Stimulated activated CD8-positive, alpha-beta memory T cell treated with anti-CD3 and anti-CD28 coated beads, Interleukin-12 subunit alpha, Interleukin-12 subunit beta, amount 100 ng/mL, for 24 hours (primary cell): ENCODE data around the gene PRR3.

Experiments used
- DNase-seq: peaks from one replicate; pipeline ENCODE4 v3.0.0-alpha.2; 2020; ENCODE audit errors: extremely low read depth

The PRR3 gene

GRCh38 chr6:30537931-30538330 lies 19.2 kb upstream of the PRR3 start:
- DNase-seq = no peak

- DNase-seq = peak; percentile 33
These were observed 15.3 kb upstream of the PRR3 start for GRCh38 chr6:30541515-30542403.

- DNase-seq = no peak
These were observed 14.7 kb upstream of the PRR3 start for GRCh38 chr6:30542404-30542725.

GRCh38 chr6:30542915-30543314 lies 14.2 kb upstream of the PRR3 start:
- DNase-seq = no peak

- no peak for DNase-seq
These were observed 13.3 kb upstream of the PRR3 start for GRCh38 chr6:30543821-30544220.

GRCh38 chr6:30544666-30545272 lies 12.3 kb upstream of the PRR3 start:
- no peak for DNase-seq

- no peak for DNase-seq
These were observed 9.6 kb upstream of the PRR3 start for GRCh38 chr6:30547454-30547853.

- DNase-seq = no peak
These were observed 8.7 kb upstream of the PRR3 start for GRCh38 chr6:30548375-30548774.

- no peak for DNase-seq
These were observed 2.7 kb upstream of the PRR3 start for GRCh38 chr6:30554404-30554803.

GRCh38 chr6:30554962-30555815 lies 1.9 kb upstream of the PRR3 start:
- no peak for DNase-seq

- no peak for DNase-seq
These were observed 1.4 kb upstream of the PRR3 start for GRCh38 chr6:30555816-30556065.

- peak; percentile 98 for DNase-seq
These were observed 809 bp upstream of the PRR3 start, which contains the start of gene GNL1 for GRCh38 chr6:30556066-30556905. Gene GNL1 (minus strand): TSS chr6:30556489. CDS start chr6:30556203, 286 bp downstream.

GRCh38 chr6:30557683-30557981 lies 537 bp downstream of the PRR3 start:
- no peak for DNase-seq

GRCh38 chr6:30560930-30561329 lies 3.8 kb downstream of the PRR3 start:
- DNase-seq = no peak

- DNase-seq = no peak
These were observed 5.7 kb downstream of the PRR3 start for GRCh38 chr6:30562470-30563425.

- DNase-seq = no peak
These were observed 7.0 kb downstream of the PRR3 start for GRCh38 chr6:30564114-30564513.

- DNase-seq = no peak
These were observed 8.7 kb downstream of the PRR3 start for GRCh38 chr6:30565772-30566171.

- DNase-seq = no peak
These were observed 11.2 kb downstream of the PRR3 start for GRCh38 chr6:30568245-30568644.

- no peak for DNase-seq
These were observed 13.2 kb downstream of the PRR3 start for GRCh38 chr6:30570263-30570662.

GRCh38 chr6:30570740-30571074 lies 13.6 kb downstream of the PRR3 start:
- DNase-seq = no peak
